ENCODE results near the gene PCSK1N.

DNA sequence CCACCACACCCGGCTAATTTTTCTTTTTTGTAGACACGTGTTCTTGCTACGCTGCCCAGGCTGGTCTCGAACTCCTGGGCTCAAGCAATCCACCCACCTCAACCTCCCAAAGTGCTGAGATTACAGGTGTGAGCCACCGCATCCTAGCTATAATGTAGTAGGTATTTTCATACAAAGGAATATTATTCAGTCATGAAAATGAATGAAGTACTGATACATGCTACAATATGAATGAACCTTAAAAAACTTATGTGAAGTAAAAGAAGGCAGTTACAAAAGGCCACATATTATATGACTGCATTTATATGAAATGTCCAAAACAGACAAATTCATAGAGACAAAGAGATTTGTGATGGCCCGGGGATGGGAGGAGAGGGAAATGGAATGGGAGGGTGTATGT, 53.7 kb downstream of the PCSK1N start:
- TF ChIP-seq RAD21 (IDR thresholded peaks at IDR 0.05; ENCODE audit: low read depth) (no peak), EP300 (IDR thresholded peaks at IDR 0.05; ENCODE audit: borderline replicate concordance) (no peak), ZBTB7A (IDR thresholded peaks at IDR 0.05; ENCODE audit: low read depth) (no peak)

Data from Ishikawa (cell line).